OCI-LY7 (cell line): ENCODE results near the gene SPCS3. TPM values are rescaled to one million over a fixed set of nuclear protein-coding genes. Genes with fewer than 3 reads are reported as not detected.

Experiments used
- BruUV-seq: library from RNA; stranded (reverse); fragments of 400-500 nt; replicated peaks from 2 replicates; lab custom pipeline; 2021; lab: Mats Ljungman, UMichigan
- CTCF ChIA-PET: fragments of 300-600 bp; sonication (Branson Sonifier 250); formaldehyde crosslinking; loops from one replicate; lab custom pipeline; 2022; ENCODE audit warnings: antibody characterized with exemption; ENCODE audit not compliant: unreplicated experiment; lab: Charles Lee
- POLR2A ChIA-PET: fragments of 300-600 bp; sonication (Branson Sonifier 250); formaldehyde crosslinking; loops from one replicate; lab custom pipeline; 2022; ENCODE audit warnings: antibody characterized with exemption; lab: Charles Lee
- DNase-seq: peaks from one replicate; pipeline ENCODE4 v3.0.0-alpha.2; 2015; ENCODE audit warnings: low spot score
- H2AFZ ChIP-seq: fragments of 200-600 bp; sonication (generic), shearing (Covaris generic); 2 replicates; pipeline ENCODE4 v1.6.1; 2014; ENCODE audit warnings: mild to moderate bottlenecking, antibody characterized with exemption, low read length, moderate library complexity
- H3K27ac ChIP-seq: fragments of 200-600 bp; sonication (generic); 2 replicates; pipeline ENCODE4 v1.5.1; 2014; ENCODE audit warnings: mixed run types, low read depth, mild to moderate bottlenecking, moderate library complexity, low read length, inconsistent platforms; ENCODE audit not compliant: poor library complexity, severe bottlenecking
- H3K36me3 ChIP-seq: fragments of 200-600 bp; sonication (generic); 2 replicates; pipeline ENCODE4 v1.6.1; 2014; ENCODE audit warnings: mild to moderate bottlenecking, antibody characterized with exemption, low read length, moderate library complexity, mixed read lengths; ENCODE audit not compliant: insufficient read depth
- H3K4me1 ChIP-seq: fragments of 200-600 bp; sonication (generic); 2 replicates; pipeline ENCODE4 v1.5.1; 2014; ENCODE audit warnings: mild to moderate bottlenecking, low read length; ENCODE audit not compliant: insufficient read depth, poor library complexity, severe bottlenecking
- H3K4me2 ChIP-seq: fragments of 200-600 bp; sonication (generic); 2 replicates; pipeline ENCODE4 v1.6.1; 2014; ENCODE audit warnings: mild to moderate bottlenecking, low read length
- H3K4me3 ChIP-seq: fragments of 200-600 bp; sonication (generic); 2 replicates; pipeline ENCODE4 v1.5.1; 2014; ENCODE audit warnings: mild to moderate bottlenecking, low read depth, low read length; ENCODE audit not compliant: poor library complexity, severe bottlenecking
- H3K79me2 ChIP-seq: fragments of 200-600 bp; sonication (generic); 2 replicates; pipeline ENCODE4 v1.6.1; 2016; ENCODE audit warnings: low read depth, mild to moderate bottlenecking, low read length, moderate library complexity, mixed read lengths; ENCODE audit not compliant: insufficient read depth
- H3K9me2 ChIP-seq: fragments of 200-600 bp; sonication (generic); 2 replicates; pipeline ENCODE4 v1.6.1; 2016; ENCODE audit warnings: mild to moderate bottlenecking, low read length, mixed read lengths; ENCODE audit not compliant: insufficient read depth
- H3K9me3 ChIP-seq: fragments of 200-600 bp; sonication (generic); 2 replicates; pipeline ENCODE4 v1.6.1; 2014; ENCODE audit warnings: mild to moderate bottlenecking, mixed run types, low read length, mixed read lengths
- H4K20me1 ChIP-seq: fragments of 200-600 bp; sonication (generic); 2 replicates; pipeline ENCODE4 v1.6.1; 2014; ENCODE audit warnings: mild to moderate bottlenecking, antibody characterized with exemption, low read length, moderate library complexity, mixed read lengths; ENCODE audit not compliant: insufficient read depth
- CTCF ChIP-seq: fragments of 200-600 bp; sonication (generic); conservative IDR thresholded peaks from 2 replicates; pipeline ENCODE4 v1.5.1; 2014; ENCODE audit warnings: mild to moderate bottlenecking, antibody characterized with exemption, low read length, moderate library complexity, mixed read lengths
- EZH2phosphoT487 ChIP-seq: fragments of 200-600 bp; sonication (generic); IDR thresholded peaks from 2 replicates; pipeline ENCODE4 v1.6.1; 2018; ENCODE audit warnings: low read depth, borderline replicate concordance, mild to moderate bottlenecking, mixed run types, antibody characterized with exemption, low read length, moderate library complexity, mixed read lengths
- intact Hi-C: fragments of 100-400 bp; cut with micrococcal nuclease; formaldehyde crosslinking; loops from one replicate; pipeline ENCODE4 v1.10.0; 2022; ENCODE audit not compliant: unreplicated experiment
- total RNA-seq, 2 experiments: library from RNA; depleted of rRNA in 1 of 2; stranded (reverse); fragments of >200 nt in 1 of 2; shearing (Covaris generic) in 1 of 2; gene quantifications; 2 replicates each; pipeline ENCODE4 v1.2.3, GENCODE V29; 2014 to 2022

The SPCS3 gene
- total RNA-seq, 2 experiments from 2014 or later, result 122 to 253 TPM

GRCh38 chr4:176286728-176287127, 33.0 kb upstream of the SPCS3 start:
- CTCF ChIA-PET, result no interaction called here

GRCh38 chr4:176287546-176287945, 32.2 kb upstream of the SPCS3 start:
- Histone ChIP-seq H3K9me2 (no peaks in the 10 kb centered on the region), H3K4me1 (no peaks in the 10 kb centered on the region), H3K27ac (no peak overlapping the region), H3K79me2 (no peaks in the 10 kb centered on the region), H2AFZ (no peak overlapping the region), H3K36me3 (no peaks in the 10 kb centered on the region), H4K20me1 (no peaks in the 10 kb centered on the region), H3K4me3 (no peak overlapping the region), H3K4me2 (no peak overlapping the region), H3K9me3 (no peaks in the 10 kb centered on the region)
- intact Hi-C loops, result no loop called here
- no TSS peak for BruUV-seq
- ChIA-PET CTCF (no interaction called here), POLR2A (interaction anchor here (0.6 to 2.7 kb wide), 7 partner anchors 10 to 1670 kb away, joined by 3 to 8 read pairs (median 3); no protein-coding TSS in a partner anchor)
- DNase-seq, result no peak
- no peak for TF ChIP-seq CTCF
- no peak for TF ChIP-seq EZH2phosphoT487

More at GRCh38 chr4:176286728-176287127, 33.0 kb upstream of the SPCS3 start:
- Histone ChIP-seq H3K4me2 (no peak overlapping the region), H4K20me1 (no peaks in the 10 kb centered on the region), H3K4me3 (no peak overlapping the region), H3K4me1 (no peaks in the 10 kb centered on the region), H3K9me3 (no peaks in the 10 kb centered on the region), H3K9me2 (no peaks in the 10 kb centered on the region), H3K36me3 (no peaks in the 10 kb centered on the region), H3K79me2 (no peaks in the 10 kb centered on the region), H2AFZ (no peak overlapping the region), H3K27ac (no peak overlapping the region)
- BruUV-seq, result no TSS peak
- no peak for DNase-seq
- intact Hi-C loops, result no loop called here
- POLR2A ChIA-PET, result interaction anchor here (0.6 to 2.7 kb wide), 7 partner anchors 9 to 1671 kb away, joined by 3 to 8 read pairs (median 3); no protein-coding TSS in a partner anchor
- no peak for TF ChIP-seq CTCF

- Histone ChIP-seq H3K36me3 (no peaks in the 10 kb centered on the region), H3K9me3 (no peaks in the 10 kb centered on the region), H3K4me3 (no peak overlapping the region), H3K79me2 (no peaks in the 10 kb centered on the region), H2AFZ (no peak overlapping the region), H3K4me1 (no peaks in the 10 kb centered on the region), H3K9me2 (no peaks in the 10 kb centered on the region), H3K27ac (no peak overlapping the region), H4K20me1 (no peaks in the 10 kb centered on the region), H3K4me2 (no peak overlapping the region)
- DNase-seq, result no peak
- ChIA-PET POLR2A (interaction anchor here (0.8 to 2.7 kb wide), 5 partner anchors 10 to 29 kb away, joined by 3 to 8 read pairs (median 3); no protein-coding TSS in a partner anchor), CTCF (no interaction called here)
- no TSS peak for BruUV-seq
- TF ChIP-seq CTCF (no peak), EZH2phosphoT487 (no peak)
- intact Hi-C loops, result no loop called here
These were observed 31.7 kb upstream of the SPCS3 start for GRCh38 chr4:176288020-176288419.
